HG03103 (cell line): ENCODE data around the gene GRB10.

ENCODE experiments used
- ATAC-seq: cut with Tn5 transposase; IDR thresholded peaks from one replicate; pipeline ENCODE4 v1.9.1; 2021; ENCODE audit warnings: low read depth; ENCODE audit not compliant: unreplicated experiment

Gene GRB10

DNA sequence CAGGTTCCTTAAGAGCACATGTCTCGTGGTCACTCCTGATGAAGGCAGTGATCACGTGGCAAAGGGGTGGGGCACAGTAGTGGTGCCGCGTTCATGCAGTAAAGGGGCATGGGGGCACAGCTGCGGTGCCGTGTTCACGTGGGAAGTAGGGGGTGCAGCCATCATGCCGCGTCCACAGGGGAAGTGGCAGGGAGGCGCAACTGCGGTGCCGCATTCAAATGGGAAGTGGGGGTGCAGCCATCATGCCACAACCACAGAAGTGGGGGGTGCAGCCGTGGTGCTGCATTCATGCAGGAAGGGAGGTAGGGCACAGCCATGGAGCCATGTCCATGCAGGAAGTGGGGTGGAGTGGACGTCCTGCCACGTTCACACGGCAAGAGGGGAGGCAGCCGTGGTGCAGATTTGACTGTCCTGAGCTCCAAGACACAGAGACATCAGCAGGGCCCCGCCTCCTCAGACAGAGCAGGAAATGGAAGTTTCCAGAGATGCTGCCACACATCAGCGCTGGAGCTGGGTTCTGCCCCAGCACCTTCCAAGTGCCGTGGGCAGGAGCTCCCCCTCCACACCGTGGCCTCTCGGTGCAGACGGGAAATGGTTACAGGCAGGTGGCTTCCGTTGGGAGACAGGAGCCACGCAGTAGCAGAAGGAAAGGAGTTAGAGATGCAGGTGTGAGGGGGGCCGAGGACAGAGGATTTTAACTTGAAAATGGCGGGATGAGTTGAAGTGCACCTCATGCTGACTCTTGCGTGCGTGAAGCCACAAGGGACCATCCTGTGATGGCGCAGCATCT is 122.5 kb downstream of the GRB10 start:
- ATAC-seq: no peak

DNA sequence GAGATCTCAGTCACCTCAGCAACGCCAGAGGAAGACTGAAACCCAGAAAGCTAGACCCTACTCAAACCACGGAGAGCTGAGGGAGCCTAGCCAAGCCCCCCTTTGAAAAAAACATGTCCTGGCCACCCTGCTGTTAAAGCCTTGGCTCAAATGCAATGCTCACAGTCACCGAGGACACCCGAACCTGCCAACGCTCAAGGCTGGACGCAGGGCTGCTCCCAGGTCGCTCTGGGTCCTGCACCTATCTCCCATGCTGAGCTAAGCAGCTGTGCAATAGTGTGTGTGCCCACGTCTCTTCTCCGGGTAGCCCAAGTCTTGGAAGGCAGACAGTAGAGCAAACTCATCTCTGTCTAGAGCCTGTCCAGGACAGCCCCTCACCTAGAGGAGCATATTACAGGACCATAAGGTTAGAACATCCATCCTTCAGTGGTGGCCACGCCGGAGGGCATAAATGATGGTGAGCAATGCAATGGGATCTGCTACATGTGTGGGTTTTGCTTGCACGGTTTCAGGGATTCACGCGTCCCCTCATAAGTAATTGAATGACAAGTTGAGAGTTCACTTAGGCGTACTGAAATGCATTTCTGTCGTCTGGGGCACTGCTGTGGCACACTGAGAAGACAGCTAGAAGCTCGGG is 123.2 kb downstream of the GRB10 start:
- ATAC-seq: no peak

DNA sequence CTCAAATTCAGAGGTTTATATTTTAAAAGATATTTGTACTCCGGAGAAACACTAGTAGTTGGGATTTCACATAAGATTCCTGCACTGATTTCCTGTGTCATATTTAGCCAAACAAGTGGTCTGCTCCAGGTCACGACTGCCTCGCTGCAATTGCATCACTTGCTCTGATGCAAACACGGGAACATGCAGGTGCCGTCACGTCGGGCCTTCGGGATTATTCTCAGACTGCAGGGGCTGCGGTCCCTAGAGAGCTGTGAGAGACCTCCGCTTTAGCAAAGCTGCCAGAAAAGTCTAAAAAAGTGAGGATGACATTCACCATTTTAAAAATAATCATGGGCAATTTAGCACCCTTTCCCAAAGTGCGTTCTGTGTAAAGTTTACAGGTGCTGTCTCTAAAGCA is 124.0 kb downstream of the GRB10 start:
- no peak for ATAC-seq

DNA sequence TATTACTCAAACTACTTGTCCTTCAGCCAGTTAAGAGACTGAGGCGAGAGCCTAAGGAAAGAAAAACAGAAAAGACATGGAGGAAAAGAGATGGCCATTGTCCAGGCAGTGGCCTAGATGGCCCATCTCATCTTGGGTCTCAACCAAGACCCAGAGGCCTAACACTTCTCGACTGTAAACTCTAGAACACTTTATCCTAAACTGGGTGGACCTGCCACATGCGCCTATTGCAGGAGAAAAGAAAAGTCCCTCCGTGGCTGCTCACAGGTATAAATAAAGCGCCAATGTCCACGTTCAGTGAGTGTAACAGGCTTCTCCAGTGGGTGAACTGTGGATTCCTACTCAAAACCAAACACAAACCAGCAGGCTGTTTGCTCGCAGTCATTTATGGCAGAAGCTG is 124.8 kb downstream of the GRB10 start:
- ATAC-seq: no peak

DNA sequence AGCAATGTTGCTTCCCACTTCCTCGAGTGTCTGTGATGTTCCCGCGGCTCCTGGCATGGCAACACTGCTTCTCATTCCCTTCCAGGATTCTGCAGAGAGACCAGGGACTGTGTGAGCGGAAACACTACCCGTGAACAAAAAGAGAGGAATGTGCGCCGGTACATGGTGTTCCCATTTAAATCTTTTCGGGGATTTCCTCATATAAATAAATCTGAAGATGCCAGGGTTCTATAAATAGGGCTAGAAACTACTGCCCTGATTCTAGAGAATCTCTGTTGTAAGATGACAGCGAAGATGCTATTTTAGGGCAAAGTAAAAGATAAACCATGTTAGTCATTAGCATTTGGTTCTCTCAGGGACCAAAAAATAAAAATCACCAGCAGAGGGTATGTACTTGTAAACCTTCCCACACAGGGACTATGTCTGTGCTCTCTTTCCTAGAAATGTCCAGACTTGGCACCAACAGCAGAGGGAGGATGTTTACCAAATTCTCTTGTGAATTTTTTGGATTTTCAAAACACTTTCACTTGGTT is 125.3 kb downstream of the GRB10 start:
- no peak for ATAC-seq

DNA sequence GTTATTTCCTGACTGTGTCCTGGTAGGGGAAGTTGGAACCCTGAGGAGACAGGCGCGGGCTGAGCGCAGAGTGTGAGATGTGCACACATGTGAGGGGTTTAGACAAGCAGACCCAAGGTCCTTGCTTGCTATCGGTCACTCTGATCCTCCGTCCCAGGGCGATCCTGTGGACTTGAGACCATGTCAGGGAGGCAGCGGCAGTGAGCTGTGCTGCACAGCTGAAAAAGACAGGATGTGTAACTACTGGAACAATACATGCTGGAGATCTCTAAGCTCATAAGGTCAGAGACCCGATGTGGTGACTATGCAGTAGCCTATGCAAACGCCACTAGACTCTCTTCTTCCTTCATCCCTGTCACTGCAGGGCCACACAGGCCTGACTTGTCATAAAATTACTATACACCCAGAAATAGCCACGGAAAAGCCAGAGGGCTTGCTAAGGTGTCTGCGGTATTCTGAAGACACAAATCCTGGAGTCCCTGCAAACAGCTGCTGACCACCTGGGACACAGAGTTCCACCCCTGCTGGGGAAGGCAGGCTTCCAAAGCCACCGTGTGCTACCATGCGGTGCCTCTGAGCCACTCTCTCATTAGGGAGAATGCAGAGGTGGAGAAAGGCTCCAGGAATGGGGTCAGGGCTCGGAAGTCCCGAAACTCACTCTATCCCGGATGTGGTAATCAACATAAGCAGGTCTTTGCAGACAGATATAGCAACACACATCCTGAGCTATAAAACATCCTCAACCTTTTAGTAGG is 126.4 kb downstream of the GRB10 start:
- ATAC-seq: no peak

DNA sequence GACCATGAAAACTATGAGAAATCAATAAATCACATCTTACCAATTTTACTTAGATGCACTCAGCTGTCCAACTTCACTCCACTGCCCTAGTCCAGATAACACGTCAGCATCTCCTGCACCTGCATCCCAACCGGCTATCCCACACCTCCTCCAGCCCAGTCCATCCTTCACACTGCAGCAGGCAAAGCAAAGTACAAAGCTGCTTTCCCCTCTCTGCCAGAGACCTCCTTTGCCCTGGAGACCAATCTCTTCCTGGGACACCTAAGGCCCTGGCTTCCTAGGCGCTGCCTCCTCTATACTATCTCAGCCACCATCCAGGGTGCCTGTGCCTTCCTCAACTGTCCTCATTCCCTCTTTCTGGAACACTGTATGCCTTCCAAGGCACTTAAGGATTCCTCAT is 127.2 kb downstream of the GRB10 start:
- ATAC-seq: no peak

DNA sequence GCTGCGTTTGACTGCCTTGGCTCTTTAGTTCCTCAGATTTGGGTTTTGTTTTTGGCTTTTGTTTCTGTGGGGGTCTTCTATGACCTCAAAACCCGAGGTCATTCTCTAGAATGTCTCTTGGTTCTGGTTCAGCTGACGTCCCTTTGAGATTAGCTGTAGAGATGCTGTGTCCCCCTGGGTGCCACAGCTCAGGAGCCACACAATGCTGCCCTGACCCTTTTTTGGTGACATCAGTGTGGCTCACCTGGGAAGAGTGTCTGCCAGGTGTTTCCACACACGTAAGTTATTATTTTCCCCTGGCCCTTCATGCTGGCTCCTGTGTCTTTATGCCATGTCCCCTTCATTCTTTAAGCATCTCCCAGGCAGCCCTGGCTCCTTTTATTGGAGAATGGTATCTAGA is 127.7 kb downstream of the GRB10 start:
- ATAC-seq: no peak

DNA sequence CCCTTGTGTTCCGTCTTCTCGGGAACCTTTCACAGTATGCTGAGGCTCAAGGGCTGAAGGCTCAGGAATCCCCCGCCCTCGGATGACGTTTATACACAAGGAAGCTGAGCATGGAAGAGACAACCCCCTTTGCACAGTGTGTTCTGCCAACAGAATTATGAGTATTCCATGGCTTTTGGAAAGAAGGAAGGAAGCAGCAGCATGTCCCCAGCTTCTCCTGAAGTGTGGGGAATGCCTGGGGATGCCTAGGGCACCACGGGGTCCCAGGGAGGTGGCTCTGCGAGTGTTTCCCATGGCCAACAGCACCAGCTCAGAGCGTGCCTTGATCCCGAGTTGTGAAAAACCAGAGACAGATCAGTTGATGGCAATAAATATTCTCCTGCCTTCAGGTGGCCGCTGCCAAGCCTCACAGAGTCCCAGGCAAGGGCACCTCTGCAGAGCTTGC is 128.7 kb downstream of the GRB10 start:
- no peak for ATAC-seq

DNA sequence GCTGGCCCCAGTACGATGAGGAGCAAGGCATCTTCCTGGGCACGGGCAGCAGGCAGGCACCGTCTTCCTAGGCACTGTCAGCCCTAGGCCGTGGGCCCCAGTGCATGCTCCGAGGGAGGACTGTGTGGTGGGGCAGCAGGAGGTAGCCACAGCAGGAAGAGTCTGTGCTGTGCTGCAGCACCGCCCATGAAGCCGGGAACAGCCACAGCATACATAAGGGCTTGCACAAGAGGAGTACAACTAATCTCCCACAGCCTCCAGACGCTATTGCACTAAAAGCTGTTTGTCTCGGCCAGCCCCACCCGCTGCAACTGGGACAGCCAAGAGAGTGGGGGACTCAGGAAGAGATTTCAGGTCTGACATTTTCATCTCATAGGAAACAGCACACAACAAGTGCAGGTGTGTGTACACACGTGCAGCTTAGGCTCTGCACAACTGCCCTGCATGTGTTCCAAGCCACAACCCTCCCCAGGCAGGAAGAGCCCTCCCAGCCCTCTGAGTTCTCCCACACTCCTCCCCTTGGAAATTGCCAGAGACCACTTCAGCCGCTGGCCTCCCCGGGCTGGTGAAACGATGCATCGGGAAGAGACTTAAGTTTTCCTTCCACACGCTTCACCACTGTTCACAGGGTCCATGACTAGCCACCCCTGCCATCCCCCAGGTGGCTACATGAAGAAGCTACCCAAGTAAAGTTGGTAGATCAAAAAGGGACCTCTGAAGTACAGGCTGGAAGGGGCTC is 129.4 kb downstream of the GRB10 start:
- no peak for ATAC-seq

DNA sequence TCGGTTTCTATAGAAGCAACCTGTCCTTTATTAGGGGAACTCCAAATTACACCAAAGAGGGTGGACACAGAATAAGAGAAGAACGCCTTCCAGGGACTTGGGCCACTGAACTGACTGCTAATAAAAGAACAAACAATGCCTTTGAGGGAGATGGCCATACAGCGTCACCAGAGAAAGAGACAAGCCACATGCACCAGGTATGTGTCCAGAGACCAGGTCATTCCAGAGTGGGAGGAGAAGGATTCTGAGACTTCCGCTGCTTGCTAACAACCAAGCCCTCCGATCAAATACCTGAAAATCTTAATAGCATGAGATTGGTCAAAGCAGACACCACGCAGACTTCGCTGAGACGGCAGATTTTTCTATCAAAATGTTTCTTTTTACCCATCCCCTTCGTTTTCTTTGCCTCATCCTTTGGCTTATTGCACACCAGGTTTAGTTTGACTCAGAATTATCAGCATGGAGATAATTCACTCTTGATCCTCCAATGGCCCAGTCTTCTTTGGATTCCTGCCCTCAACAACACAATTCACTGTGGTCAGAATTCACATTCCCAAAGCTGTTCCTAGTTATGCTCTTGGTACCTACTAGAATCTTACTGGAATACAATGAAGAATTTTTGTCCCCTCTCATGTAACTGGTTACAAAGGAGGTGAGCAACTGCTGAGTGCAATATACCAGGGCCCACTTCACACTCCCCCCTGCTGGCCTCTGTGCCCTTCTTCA is 130.1 kb downstream of the GRB10 start:
- ATAC-seq: no peak

DNA sequence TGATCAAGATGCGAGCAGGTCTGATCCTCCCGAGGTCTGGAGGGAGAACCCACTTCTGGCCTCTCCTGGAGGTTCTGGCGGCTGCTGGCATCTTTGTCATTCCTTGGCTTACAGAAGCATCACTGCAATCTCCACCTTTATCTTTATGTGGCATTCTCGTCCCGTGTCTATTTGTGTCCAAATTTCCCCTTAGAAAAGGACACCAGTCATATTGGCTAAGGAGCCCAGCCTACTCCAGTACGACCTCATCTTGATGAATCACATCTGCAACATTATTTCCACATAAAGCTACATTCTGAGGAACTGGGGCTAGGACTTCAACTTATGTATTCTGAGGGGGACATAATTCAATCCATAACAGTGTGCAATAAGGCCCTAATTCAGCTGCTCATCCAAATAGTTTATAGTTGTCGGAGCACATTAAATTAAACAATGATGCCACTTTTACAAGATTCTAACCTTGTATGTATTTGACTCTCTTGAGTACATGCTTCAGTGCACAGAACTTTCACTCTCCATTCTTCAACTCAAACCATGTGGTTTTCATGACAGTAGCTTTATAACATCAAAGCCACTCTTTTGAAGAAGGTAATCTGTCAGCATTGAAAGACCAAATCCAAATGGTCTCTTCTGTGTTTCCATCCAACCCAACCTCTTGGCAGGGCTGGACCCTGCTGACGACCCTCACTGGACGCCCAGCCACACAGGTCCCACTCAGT is 131.3 kb downstream of the GRB10 start:
- no peak for ATAC-seq

DNA sequence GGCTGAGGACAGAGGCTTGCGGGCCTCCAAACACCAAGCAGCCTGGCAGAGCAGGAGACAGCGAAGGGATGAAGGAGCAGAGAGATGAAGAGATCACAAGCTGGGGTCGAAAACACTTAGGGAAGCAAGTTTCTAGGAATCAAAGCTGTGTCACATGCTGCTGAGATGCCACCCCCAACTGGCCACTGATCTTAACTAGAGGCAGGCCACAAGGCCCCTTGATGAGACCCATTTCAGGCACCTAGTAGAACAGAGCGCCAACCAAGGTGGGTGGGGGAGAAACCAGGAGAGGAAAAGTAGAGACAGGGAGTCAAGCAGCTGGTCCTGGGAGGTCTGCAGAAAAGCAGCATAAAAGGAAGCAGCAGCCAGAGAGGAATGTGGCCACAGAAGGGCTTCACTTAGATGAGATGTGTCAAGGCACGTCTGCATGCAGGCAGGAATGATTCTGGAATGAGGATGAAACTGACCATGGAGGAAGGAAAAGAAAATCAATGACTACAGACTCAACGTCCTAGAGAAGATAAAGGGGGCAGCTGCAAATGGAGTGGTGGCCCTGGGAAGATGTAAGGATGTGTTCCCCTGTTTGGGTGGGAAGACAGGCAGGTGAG is 132.5 kb downstream of the GRB10 start:
- no peak for ATAC-seq

DNA sequence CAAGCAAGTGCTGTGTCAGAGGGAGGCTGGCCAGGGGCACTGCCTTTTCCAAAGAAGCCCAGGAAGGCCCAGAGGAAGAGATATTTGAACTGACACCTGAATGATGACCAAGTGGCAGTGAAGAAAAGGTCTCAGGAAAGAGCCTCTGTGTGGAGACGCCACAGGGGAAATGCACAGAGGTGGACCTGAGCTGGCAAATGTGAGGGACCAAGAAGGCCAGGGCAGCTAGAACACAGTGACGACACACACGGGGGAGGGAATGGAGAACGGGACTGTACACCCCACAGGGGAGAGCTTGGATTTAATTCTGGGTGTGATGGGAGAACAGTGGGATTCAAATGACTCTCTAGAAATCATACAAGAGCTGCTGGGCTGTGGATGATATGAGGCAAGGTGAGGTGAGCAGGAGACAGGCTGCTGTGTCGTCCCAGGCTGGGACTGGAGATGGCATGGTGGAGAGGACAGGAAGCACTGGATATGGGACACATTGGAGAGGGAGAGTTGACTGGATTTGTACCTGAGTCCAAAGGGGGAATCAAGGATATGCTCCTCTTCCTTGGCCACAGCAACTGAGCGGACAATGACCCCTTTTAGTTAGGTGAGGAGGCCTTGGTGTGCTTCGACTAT is 133.3 kb downstream of the GRB10 start:
- ATAC-seq: no peak

DNA sequence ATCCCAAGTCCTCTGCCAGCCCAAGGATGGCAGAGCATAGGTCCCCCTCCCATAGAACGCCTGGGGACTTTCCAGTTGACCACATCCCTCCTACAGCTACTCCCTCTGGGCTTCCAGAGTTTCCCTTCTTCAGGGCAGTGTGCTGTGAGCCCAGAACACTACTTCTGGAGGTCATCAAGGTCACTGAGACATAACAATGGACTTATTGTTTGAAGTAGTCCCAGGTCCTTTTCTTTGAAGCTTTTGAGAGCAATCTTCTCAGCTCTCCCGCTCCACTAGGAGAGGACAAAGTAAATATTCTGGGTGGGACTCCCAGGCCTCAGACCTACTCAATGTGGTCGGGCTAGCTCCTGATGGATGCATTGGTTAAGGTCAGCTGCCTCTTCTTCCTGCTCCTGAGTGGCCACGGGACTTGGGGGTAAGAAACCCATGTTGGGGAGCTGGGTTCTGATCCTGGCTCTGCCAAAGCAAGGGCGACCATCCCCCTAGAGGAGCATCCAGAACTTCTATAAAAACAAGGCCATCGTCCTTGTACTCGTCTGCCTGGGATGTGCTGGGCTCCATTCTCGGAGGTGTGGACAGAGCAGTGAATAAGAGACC is 134.0 kb downstream of the GRB10 start:
- no peak for ATAC-seq

DNA sequence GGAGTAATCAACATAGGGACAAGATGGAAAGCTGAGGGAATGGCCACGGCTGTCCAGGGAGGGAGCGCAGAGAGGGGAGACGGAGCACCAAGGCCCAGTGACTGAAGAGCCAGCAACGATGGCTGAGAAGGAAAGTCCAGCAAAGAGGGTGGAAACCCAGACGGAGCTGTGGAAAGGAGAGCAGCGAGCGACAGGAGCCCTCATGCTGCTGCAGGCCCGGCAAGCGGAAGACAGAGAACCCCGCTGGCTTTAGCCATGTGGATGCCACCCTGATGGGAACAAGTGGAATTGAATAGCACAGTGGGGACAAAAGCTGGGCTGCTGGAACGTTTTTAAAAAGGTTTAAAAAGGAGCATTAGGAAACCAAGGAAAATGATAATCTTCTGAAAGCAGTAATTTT is 134.6 kb downstream of the GRB10 start:
- ATAC-seq: no peak

DNA sequence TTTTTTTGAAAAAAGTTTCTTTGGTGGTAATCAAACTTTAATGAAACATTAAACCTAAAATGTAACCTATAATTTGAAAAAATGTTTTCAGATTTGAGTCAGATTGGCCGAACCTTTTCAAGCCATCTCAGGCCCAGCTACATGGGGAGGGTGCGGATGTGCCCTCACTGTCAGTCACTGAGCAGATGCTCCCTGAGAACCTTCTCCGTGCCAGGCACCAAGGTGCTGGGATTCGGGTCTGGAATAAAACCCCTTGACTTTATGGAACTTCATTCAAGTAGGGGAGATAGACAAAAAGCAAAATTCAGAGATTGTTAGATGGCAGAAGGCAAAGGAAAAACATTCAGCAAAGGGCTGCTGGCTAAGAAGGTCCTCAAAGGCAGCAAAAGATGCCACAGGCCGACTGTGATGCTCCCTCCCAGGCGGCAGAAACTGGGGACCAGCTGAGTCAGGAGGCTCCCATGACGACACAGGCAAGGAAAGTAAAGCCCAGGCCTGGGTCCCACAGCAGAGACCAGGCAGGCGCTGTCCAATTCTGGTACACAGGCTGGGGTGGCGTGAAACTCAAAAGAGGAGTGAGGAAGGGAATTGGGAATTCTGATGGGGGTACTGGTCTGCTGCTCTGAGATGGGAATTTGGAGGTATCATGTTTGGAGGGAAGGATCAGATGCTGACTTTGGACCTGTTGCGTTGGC is 135.3 kb downstream of the GRB10 start:
- ATAC-seq: no peak

DNA sequence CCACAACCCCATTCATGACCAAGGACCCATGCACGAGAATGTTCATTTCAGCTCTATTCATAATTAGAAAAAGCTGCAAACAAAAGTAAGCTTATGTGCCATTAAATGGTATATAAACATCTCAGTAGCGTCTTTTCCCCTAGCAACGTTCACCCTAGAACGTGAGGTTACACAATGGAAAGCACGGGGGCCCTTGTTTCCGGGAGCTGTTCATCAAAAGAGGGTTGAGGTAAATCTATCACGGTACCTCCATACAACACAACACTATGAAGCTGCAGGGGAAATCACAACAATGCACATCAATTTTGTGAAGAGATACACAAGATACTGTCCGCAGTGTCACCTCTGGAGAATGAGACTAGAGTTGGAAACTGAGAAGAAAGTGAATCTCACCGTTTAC is 136.6 kb downstream of the GRB10 start:
- no peak for ATAC-seq
